Neural cell (in vitro differentiated cells): ENCODE measurements around the gene TNFRSF13B. TPM values are rescaled to one million over a fixed set of nuclear protein-coding genes. Genes with fewer than 3 reads are reported as not detected.
"Not testable (repeated sequence)": the region's sequence is repeated elsewhere in the genome, so short reads cannot be mapped to it uniquely, and the experiment has no call there.

Experiments used
- H2AFZ ChIP-seq: fragments of 200-600, 300-800 bp; sonication (generic), shearing (Covaris generic); 2 replicates; pipeline ENCODE4 v1.6.0; 2014; ENCODE audit warnings: low read depth, mild to moderate bottlenecking, antibody characterized with exemption, low read length, moderate library complexity
- H3F3A ChIP-seq: fragments of 200-600 bp; shearing (Covaris generic); 2 replicates; pipeline ENCODE4 v1.6.1; 2016; ENCODE audit warnings: mild to moderate bottlenecking, moderate library complexity, mixed read lengths, antibody characterized with exemption, low read length; ENCODE audit not compliant: insufficient read depth, poor library complexity, severe bottlenecking
- H3K27ac ChIP-seq: fragments of 200-600, 300-800 bp; sonication (generic), shearing (Covaris generic); 2 replicates; pipeline ENCODE4 v1.5.1; 2014; ENCODE audit warnings: mild to moderate bottlenecking, low read length, moderate library complexity
- H3K27me3 ChIP-seq: fragments of 300-800, 200-600 bp; sonication (generic), shearing (Covaris generic); 2 replicates; pipeline ENCODE4 v1.6.0; 2014; ENCODE audit warnings: mild to moderate bottlenecking, low read depth, low read length, moderate library complexity; ENCODE audit not compliant: insufficient read depth
- H3K36me3 ChIP-seq: fragments of 300-800, 200-600 bp; sonication (generic), shearing (Covaris generic); 2 replicates; pipeline ENCODE4 v1.5.1; 2014; ENCODE audit warnings: mild to moderate bottlenecking, antibody characterized with exemption, low read length, moderate library complexity; ENCODE audit not compliant: insufficient read depth
- H3K4me2 ChIP-seq: fragments of 300-800, 200-600 bp; sonication (generic), shearing (Covaris generic); 2 replicates; pipeline ENCODE4 v1.6.0; 2014; ENCODE audit warnings: mild to moderate bottlenecking, low read length
- H3K4me3 ChIP-seq: fragments of 300-800, 200-600 bp; sonication (generic), shearing (Covaris generic); 2 replicates; pipeline ENCODE4 v1.5.1; 2014; ENCODE audit warnings: mild to moderate bottlenecking, low read length, moderate library complexity
- H3K79me2 ChIP-seq: fragments of 200-600 bp; shearing (Covaris generic); replicated peaks from 2 replicates; pipeline ENCODE4 v1.6.0; 2014; ENCODE audit warnings: mild to moderate bottlenecking, low read length, moderate library complexity; ENCODE audit not compliant: insufficient read depth
- H3K9ac ChIP-seq: fragments of 300-800, 200-600 bp; sonication (generic), shearing (Covaris generic); 2 replicates; pipeline ENCODE4 v1.6.1; 2016; ENCODE audit warnings: mild to moderate bottlenecking, low read length, mixed read lengths
- H3K9me2 ChIP-seq: fragments of 200-600 bp; shearing (Covaris generic); 2 replicates; pipeline ENCODE4 v1.6.1; 2016; ENCODE audit warnings: mild to moderate bottlenecking, low read length, mixed read lengths; ENCODE audit not compliant: insufficient read depth
- H3K9me3 ChIP-seq: fragments of 200-600, 300-800 bp; sonication (generic), shearing (Covaris generic); 2 replicates; pipeline ENCODE4 v1.6.1; 2016; ENCODE audit warnings: mild to moderate bottlenecking, mixed run types, low read length, moderate library complexity, mixed read lengths
- H4K20me1 ChIP-seq: fragments of 200-600 bp; shearing (Covaris generic); 2 replicates; pipeline ENCODE4 v1.6.1; 2016; ENCODE audit warnings: mild to moderate bottlenecking, mixed run types; ENCODE audit not compliant: insufficient read depth
- CTCF ChIP-seq: fragments of 450-650 bp; IDR thresholded peaks from 2 replicates; pipeline ENCODE4 v1.5.1; 2014; ENCODE audit warnings: antibody characterized with exemption, mild to moderate bottlenecking, moderate library complexity; ENCODE audit not compliant: poor library complexity, severe bottlenecking
- EP300 ChIP-seq: fragments of 450-650 bp; conservative IDR thresholded peaks from 2 replicates; pipeline ENCODE4 v1.6.1; 2014; ENCODE audit warnings: antibody characterized with exemption, mild to moderate bottlenecking, moderate library complexity; ENCODE audit not compliant: poor library complexity, severe bottlenecking
- EZH2 ChIP-seq: fragments of 200-600, 300-800 bp; shearing (Covaris generic), sonication (generic); IDR thresholded peaks from 2 replicates; pipeline ENCODE4 v1.6.1; 2014; ENCODE audit warnings: antibody characterized with exemption, low read length, borderline replicate concordance, mild to moderate bottlenecking; ENCODE audit not compliant: insufficient read depth, poor library complexity, severe bottlenecking
- MXI1 ChIP-seq: fragments of 450-650 bp; conservative IDR thresholded peaks from 2 replicates; pipeline ENCODE4 v1.6.1; 2014; ENCODE audit warnings: antibody characterized with exemption, mild to moderate bottlenecking; ENCODE audit not compliant: poor library complexity, severe bottlenecking
- POLR2AphosphoS5 ChIP-seq: IDR thresholded peaks from 2 replicates; pipeline ENCODE4 v1.6.1; 2012
- RAD21 ChIP-seq: fragments of 450-650 bp; conservative IDR thresholded peaks from 2 replicates; pipeline ENCODE4 v1.6.1; 2014; ENCODE audit warnings: antibody characterized with exemption, mild to moderate bottlenecking, moderate library complexity
- REST ChIP-seq: IDR thresholded peaks from 2 replicates; pipeline ENCODE4 v1.6.1; 2012; ENCODE audit warnings: borderline replicate concordance
- SMC3 ChIP-seq: fragments of 450-650 bp; conservative IDR thresholded peaks from 2 replicates; pipeline ENCODE4 v1.6.1; 2014; ENCODE audit warnings: antibody characterized with exemption, mild to moderate bottlenecking, moderate library complexity; ENCODE audit not compliant: poor library complexity
- TAF1 ChIP-seq: IDR thresholded peaks from 2 replicates; pipeline ENCODE4 v1.6.1; 2012; ENCODE audit warnings: low read depth
- polyA plus RNA-seq: library from polyadenylated mRNA; depleted of rRNA; stranded (reverse); fragments of >200 nt; gene quantifications from 2 replicates; pipeline ENCODE4 v1.2.3, GENCODE V29; 2014

Gene TNFRSF13B
- polyA plus RNA-seq, 1 donor from 2014 or later, result not detected

- not testable (repeated sequence) for H4K20me1 ChIP-seq, H3K36me3 ChIP-seq, H3K9me3 ChIP-seq, H3K27ac ChIP-seq, H3F3A ChIP-seq, H2AFZ ChIP-seq, H3K9me2 ChIP-seq, H3K27me3 ChIP-seq, H3K4me3 ChIP-seq, H3K79me2 ChIP-seq, H3K4me2 ChIP-seq, H3K9ac ChIP-seq
Measured at GRCh38 chr17:16921451-16921850, 50.5 kb downstream of the TNFRSF13B start.

GRCh38 chr17:16920628-16921020 is 51.3 kb downstream of the TNFRSF13B start:
- Histone ChIP-seq H2AFZ (no peak overlapping the region), H3K27ac (no peak overlapping the region), H4K20me1 (no peaks in the 10 kb centered on the region), H3K4me2 (no peak overlapping the region), H3K36me3 (no peaks in the 10 kb centered on the region), H3K79me2 (no peaks in the 10 kb centered on the region), H3K9ac (no peak overlapping the region), H3K9me3 (no peaks in the 10 kb centered on the region), H3F3A (no peaks in the 10 kb centered on the region), H3K9me2 (no peaks in the 10 kb centered on the region), H3K4me3 (no peak overlapping the region), H3K27me3 (no peaks in the 10 kb centered on the region)
- TF ChIP-seq REST, result no peak
- TF ChIP-seq POLR2AphosphoS5, result no peak
- TF ChIP-seq MXI1, result no peak

- Histone ChIP-seq H3K27me3 (no peaks in the 10 kb centered on the region), H3K9me3 (no peaks in the 10 kb centered on the region), H2AFZ (no peak overlapping the region), H3K27ac (no peak overlapping the region), H3K4me2 (no peak overlapping the region), H3K9me2 (no peaks in the 10 kb centered on the region), H3K4me3 (no peak overlapping the region), H4K20me1 (no peaks in the 10 kb centered on the region), H3K36me3 (no peaks in the 10 kb centered on the region), H3K79me2 (no peaks in the 10 kb centered on the region), H3K9ac (no peak overlapping the region), H3F3A (no peaks in the 10 kb centered on the region)
- TF ChIP-seq EZH2, result no peak
- TF ChIP-seq EP300, result no peak
- TF ChIP-seq TAF1, result no peak
- TF ChIP-seq MXI1, result no peak
- TF ChIP-seq CTCF, result no peak
- no peak for TF ChIP-seq RAD21
- no peak for TF ChIP-seq POLR2AphosphoS5
- TF ChIP-seq SMC3, result no peak
- TF ChIP-seq REST, result no peak
Measured at GRCh38 chr17:16919663-16920627, 52.0 kb downstream of the TNFRSF13B start.
